IPS-NIHi7 (cell line): ENCODE results near the gene ISG20.
"Not testable (repeated sequence)": the region's sequence is repeated elsewhere in the genome, so short reads cannot be mapped to it uniquely, and the experiment has no call there.

Experiments
- DNase-seq: peaks from one replicate; pipeline ENCODE4 v3.0.0; 2012; ENCODE audit warnings: mixed read lengths; ENCODE audit errors: extremely low spot score

ISG20 gene

DNA sequence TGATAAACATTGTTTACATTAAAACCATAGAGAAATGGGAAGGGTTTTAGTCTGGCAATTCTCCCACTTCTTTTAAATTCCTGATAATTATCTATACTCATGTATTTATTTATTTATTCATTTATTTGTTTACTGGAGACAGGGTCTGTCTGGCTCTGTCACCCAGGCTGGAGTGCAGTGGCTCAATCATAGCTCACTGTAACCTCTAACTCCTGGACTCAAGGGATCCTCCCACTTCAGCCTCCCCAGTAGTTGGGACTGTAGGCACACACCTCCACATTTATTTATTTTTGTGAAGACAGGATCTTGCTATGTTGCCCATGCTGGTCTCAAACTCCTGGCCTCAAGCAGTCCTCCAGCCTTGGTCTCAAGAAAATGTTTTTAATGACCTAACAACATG, 20.1 kb upstream of the ISG20 start:
- DNase-seq, result no peak

DNA sequence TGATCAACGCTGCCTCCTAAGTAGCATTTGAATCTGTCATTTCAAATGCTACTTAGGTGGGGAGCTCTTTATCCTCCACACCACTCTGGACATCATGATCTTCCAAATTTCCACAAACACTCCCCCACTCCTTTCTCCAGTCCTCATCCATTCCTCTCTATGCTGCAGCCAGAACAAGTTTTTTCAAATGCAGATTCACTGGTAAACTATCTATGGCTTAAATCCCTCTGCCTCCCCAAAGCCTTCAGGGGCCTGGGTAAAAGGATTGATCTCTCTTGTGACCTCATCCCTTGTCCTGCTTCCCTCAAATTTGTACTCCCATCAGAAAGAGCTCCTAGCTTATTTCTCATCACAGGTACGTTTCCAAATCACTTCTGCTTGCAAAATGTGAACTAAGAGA, 19.0 kb upstream of the ISG20 start:
- no peak for DNase-seq

DNA sequence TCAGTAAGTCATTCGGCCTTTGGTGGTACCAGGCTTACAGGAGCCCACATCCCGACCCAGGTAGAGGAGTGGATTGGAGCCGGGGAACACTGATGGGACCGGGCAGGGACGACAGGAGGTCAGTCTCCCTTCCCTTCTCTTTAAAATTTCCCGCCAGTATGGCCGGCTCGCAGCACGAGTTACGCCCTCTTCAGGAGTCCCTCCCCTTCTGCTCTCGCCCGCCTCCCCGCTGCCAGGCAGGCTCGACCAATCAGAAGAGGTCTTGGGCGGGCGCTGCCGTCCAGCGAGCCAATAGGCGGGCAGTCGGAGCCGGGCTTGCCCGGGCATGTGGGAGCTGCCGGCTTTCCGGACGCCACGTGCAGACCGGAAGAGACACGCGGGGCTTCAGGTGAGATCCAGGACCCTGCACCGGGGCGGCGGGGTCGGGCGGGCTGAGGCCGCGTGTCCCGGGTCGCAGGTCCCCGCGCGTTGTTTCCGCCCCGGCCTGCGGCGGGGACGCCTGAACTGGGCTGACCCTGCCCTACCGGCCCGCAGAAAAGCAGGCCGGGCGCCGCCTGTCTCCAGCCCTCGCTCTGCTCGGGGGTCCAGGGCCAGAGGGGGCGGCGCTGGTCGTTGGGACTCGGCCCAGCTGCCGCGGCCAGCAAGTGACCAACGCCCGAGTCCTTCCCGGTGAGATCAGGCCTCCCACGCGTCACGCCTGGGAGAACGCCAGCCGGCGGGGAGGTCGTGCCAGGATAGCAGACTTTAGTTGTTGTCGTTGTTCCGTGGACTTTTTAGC, 17.6 kb upstream of the ISG20 start, which contains the start of gene AEN:
Gene AEN, plus strand, starts transcription at position 346 of the 778 bp plus-strand sequence. CDS start 4,870 bp downstream, outside the sequence.
- DNase-seq, result peak; percentile 97

DNA sequence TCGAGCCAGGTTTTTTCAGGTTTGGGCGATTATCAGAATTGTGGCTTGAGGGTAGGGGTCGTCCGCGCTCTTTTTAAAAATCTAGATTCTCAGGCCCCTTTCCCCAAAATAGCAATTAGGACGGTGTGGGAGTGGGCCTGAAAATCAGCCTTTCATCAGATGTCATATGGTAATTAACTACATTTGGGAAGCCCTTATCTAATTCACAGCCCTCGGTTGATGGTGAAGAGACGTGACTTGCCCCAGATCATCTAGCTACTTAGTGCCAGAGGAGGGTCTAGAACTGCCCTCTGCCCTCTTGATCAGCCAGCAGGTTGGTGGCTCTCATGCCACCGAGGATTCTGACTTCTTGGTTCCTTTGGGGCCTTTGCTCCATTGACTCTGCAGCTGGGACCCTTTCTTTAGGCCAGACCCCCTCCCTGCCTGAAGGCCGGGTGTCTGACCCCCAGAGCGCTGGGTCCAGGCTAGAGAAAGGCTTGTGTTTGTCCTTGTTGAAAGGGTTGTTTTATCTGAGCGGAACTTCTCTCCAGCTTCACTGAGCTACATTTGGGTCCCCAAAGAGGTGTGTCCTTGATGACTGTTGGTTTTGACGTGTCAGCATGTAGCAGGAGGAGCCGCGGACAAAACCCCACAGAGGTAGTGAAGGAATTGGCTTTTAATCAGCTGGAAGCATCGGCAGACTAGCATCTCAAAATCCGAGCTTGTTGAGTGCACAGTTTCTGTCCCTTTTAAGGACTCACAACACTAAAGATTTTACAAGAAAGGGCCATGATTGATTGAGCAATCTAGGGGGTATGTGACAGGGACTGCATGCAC, 16.8 kb upstream of the ISG20 start:
- DNase-seq, result no peak

DNA sequence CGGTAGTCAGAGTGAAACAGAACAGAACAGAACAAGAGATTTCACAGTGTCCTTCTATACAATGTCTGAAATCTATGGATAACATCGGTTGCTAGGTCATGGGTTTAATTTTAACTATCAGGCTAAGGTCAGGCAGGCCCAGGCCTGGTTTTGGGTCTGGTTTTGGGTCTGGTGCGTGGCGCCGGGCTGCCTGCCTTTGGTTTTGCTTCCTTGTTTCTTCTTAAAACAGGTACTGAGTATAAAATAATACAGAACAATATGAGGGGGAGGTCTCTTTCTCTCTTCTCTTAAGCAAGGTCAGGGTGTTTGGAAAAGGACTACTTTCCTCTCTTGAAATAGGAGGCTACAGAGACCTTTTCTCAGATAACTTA, 16.2 kb upstream of the ISG20 start:
- DNase-seq, result no peak

DNA sequence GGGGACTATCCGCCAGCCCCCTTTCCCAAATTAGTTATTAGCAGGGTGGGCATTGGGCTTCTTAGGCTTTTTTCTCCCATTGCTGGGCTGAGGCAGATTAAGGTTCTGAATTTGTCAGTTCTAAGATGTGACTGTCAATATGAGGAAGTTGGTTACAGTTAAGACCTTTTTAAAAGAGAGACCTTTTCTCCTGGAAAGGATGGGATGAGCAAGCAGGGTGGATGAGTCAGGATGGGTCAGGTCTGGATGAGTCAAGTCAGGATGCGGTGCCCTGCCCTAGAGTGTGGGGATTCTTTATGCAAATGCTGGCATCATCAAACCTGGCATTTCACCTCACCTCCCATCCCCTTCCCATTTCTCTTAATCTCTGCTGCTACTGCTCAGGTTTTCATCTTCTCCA, 15.8 kb upstream of the ISG20 start:
- DNase-seq, result no peak

DNA sequence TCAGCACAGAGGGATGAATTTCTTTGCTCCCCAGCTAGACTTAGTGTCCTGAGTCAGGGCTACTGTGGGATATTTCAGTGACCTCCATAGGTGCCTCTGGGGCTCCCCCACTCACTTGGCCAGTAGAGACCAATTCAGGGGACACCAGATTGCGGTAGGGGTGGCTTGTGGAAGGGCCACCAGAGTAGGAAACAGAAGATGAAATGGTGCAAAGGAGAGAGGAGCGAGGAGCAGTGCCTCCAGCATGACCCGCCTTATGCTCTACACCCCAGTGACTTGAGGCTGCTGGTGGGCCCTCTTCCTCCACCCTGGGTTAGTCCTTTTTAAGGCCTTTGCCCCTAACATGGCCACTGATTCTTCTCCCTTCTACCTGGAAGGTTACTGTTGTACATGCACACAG, 15.2 kb upstream of the ISG20 start:
- DNase-seq, result no peak

DNA sequence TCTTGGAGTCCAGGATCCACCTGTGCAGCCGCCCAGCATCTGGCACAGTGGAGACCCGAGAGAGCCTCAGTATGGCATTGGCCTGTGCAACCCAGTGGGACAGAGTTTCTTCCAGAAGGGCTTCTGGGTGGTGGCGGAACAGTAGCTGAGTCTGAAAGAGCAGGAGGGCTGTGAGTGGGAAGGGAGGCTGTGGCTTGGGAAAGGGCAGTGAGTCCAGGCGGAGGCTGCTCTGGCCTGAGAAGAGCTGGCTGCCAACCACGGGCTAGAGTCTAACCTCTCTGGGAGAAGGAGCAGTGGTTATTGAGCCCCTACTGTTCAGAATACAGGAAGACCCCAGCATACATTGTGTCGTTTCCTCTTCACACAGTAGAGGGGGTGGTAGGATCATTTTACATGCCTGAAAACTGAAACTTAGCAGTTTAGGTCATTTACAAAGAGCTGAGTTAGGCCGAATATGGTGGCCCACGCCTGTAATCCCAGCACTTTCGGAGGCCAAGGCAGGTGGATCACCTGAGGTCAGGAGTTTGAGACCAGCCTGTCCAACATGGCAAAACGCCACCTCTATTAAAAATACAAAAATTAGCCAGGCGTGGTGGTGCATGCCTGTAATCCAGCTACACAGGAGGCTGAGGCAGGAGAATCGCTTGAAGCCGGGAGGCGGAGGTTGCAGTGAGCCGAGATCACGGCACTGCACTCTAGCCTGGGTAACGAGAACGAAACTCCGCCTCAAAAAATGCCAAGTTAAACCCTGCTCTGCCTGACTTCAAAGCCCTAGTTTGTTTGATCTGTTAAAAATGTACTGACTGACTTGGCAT, 14.5 kb upstream of the ISG20 start:
- no peak for DNase-seq

DNA sequence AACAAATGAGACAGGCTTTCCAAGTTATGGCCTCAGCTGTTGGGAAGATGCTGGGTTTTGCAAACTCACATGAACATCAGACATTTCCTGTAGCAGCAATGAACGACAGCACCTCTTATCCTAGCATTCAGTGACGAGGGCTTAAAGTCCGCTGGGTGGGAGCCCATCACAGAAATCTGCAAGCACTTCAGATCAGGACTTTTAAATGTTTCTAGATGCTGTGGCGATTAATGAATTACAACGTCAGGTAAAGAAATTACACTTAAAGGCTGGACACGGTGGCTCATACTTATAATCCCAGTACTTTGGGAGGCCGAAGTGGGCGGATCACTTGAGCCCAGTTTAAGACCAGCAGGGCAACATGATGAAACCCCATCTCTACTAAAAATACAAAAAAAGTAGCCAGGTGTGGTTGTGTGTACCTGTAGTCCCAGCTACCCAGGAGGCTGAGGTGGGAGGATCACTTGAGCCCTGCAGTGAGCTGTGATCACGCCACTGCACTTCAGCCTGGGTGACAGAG, 13.8 kb upstream of the ISG20 start:
- DNase-seq, result no peak

DNA sequence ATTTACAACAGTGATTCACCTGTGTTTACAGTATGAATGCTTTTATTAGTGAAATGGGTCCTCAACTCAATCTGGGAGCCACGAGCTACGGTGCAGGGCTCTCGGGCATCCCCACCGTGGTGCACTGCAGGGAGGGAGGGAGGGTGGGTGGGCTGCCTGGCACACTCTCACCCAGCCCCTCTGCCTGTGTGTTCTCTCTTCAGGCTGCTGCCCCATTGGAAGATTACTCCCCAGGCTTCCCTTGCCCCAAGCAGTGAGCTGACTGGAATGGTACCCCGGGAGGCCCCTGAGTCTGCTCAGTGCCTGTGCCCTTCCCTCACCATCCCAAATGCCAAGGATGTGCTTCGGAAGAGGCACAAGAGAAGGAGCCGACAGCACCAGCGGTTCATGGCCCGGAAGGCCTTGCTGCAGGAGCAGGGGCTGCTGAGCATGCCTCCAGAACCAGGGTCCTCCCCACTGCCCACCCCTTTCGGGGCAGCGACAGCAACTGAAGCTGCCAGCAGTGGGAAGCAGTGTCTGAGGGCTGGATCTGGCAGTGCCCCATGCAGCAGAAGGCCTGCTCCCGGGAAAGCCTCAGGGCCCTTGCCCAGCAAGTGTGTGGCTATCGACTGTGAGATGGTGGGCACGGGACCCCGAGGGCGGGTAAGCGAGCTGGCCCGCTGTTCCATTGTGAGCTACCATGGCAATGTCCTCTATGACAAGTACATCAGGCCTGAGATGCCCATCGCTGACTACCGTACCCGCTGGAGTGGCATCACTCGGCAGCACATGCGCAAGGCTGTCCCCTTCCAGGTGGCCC, 12.7 kb upstream of the ISG20 start:
- DNase-seq, result no peak

DNA sequence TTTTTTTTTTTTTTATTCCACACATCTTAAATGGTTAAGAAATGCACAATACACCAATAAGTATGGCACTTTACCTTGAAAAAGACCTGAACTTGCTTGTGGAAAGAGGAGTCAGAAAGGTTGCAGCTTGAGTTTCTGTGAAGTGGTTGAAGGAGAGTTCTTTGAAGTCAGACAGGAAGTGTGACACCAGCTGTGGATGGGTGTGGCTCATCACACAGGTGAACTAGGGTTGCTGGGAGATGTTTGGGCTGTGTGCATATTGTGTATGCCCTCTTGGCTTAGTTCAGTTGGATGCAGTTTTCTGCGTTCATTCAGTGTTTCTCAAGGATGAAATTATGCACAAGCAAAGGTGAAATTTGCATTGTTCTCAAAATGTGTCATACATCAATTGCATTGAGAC, 11.4 kb upstream of the ISG20 start:
- DNase-seq, result no peak

DNA sequence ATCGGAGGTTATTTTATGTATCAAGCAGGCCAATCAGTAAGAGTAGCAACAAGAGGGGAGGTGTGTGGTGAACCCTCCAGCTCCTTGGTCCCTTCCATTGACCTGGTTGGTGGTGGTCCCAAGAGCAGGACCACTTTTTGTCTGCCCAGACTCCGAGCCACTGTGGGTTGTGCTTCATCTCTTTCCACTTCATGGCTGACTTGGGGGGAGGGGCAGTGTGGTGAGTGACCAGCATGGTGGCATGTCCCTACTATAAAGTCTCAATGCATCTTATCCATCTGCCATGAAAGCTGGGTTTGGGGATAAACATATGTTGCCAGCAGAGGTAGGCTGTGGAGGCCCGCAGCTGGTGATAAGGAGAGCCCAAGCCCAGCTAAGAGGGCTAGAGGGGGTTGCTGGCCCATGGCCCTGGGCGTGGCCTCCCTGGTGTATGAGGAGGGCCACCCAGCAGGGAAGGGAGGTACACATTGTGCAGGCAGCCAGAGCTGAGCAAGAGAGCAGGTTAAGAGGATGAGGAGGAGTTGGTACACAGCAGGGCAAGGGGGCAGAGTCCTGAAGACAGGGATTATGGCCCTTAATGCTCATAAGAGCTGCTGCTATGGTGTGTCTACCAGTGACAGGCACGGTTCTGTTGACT, 10.7 kb upstream of the ISG20 start:
- no peak for DNase-seq

DNA sequence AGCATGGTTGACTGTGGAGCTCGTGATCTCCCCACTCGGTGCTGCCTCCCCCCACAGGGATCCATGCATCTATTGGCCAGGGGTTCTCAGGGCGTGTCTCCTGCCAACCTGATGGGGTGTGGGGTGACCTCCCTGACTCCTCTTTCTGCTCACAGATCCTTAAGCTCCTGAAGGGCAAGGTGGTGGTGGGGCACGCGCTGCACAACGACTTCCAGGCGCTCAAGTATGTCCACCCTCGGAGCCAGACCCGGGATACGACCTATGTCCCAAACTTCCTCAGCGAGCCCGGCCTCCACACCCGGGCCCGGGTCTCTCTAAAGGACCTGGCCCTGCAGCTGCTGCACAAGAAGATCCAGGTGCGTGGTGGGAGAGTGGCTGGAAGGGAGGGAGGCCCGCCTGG, 9.7 kb upstream of the ISG20 start:
- no peak for DNase-seq

DNA sequence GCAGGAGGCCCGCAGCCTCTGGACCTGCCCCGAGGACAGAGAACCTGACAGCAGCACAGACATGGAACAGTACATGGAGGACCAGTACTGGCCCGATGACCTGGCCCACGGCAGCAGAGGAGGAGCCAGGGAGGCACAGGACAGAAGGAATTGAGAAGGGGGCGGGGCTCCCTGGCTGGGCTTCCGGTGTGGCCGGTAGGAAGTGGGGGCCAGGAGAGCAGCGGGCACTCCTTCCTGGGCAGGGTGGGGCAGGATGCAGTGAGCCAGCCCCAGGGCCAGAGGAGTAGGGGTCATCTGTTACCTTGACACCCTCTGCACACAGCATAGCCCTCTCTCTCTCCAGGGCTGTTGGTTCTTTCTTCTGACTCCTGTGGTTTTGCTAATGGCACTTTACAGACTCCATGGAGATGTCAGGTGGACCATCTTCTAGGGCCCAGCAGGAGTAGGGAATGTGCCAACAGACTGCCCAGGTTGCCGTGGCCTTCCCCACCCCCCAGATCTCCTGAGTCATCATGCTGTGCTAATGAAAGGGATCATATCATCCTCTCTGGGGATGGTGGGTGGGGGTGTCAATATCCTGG, 8.6 kb upstream of the ISG20 start:
- no peak for DNase-seq

DNA sequence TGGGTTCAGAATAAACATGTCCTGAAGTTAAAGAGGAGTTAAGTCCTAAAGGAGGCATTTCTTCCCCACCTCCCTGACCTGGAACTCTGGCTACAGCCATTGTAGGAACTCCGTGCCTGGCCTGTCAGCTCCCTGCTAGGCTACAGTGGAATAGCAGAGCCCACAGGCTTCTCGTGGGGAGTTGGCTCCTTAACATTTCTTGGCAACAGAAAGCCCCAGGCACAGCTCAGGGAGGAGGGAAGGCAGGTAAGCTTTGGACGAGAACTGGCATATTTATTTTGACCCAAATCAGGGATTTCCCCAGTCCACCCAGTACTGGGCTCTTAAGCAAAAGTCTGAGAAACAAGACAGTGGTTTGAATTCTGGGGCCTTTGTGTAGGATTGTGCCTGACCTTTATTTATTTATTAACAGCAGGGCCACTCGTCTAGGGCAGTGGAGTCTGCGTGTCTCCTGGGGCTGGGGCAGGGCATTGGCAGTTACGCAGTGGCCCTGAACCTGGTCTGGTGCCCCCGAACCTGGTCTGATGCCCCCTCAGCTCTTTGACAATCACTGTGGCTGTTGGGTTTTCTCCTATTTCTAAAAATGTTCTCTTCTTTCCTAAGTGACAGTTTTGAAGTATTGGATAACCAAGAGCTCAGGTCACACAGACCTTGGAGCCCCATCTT, 7.9 kb upstream of the ISG20 start:
- no peak for DNase-seq

DNA sequence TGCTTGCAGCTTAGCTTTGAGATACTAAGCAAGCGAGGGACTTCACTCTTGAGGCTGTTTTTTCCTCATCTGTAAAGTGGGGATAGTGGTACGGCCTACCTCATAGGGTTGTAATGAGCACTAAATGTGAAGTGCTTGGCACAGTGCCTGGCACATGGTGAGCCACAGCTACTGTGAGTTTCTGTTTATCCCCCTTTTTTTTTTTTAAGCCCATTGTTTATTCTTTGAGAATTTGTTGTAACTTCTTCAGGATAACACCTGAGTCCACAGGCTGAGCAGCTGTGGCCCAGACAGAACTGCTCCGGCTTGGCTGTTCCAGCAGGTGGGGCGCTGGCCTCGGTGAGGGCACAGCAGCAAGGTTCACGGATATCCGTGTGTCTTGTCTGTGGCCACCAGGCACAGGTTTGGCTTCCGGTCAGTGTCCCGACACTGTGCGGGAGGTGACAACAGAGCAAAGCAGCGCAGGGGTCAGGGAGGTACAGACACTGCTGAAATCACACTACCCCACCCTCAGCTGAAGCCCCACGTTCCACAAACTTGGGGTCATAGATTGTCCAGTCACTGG, 7.3 kb upstream of the ISG20 start:
- DNase-seq, result no peak

DNA sequence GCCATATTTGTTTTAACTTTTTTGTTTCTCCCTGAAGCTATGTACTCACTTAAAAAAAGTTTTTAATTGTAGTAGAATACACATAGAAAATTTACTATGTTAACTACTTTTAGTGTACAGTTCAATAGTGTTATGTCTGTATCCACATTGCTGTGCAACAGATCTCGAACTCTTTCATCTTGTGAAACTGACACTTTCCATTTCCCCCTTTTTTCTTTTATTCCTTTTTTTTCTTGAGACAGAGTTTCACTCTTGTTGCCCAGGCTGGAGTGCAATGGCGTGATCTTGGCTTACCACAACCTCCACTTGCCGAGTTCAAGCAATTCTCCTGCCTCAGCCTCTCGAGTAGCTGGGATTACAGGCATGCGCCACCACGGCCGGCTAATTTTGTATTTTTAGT, 6.0 kb upstream of the ISG20 start:
- not testable (repeated sequence) for DNase-seq

DNA sequence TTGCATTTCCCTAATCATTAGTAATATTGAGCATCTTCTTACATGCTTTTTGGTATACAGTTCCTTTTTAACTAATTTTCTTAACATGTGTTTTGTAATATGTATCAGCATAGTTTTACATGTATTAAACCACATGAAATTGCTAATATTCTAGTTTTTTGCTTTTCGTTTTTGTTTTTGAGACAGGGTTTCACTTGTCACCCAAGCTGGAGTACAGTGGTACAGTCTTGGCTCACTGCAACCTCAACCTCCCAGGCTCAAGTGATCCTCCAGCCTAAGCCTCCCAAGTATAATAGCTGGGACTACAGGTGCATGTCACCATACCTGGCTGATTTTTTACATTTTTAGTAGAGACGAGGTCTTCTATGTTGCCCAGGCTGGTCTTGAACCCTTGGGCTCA, 4.4 kb upstream of the ISG20 start:
- DNase-seq, result no peak

DNA sequence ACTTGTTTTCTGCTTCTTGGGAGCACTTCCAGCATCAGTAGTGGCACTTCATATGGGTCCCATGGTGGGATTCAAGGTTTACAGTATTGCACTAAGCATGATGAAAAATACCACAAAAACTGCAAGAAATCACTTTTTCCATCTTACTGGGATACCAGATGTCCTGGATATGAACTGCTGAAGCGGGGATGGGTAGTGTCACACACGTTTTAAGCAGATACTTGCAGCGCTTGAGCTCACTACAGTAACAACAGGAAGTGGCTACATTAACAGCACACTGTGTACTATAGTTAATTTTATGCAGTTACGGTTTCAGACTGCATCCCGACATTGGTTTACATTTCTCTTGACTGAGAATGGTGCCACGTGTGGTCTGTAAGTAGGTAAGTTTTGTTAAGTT, 3.5 kb upstream of the ISG20 start:
- DNase-seq, result no peak

DNA sequence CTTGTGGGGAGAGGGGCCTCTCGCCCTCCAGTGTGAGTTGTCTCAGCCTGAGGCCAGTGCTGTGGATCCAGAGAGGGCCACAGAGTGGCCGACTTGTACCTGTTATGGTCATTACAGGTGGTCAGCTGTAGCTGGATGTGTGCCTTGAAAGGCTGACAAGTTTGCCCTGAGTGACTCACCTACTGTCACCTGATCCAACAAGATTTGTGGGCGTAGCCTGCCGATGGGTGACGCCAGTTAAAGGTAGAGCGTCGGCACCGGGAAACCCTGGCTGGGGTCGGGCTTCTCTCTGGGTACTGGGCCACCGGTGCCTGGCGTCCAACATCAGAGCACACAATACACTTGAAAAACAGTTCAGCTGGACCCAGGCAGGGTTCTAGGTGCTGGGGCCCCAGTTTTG, 2.8 kb upstream of the ISG20 start:
- no peak for DNase-seq
